SK-N-SH (cell line): ENCODE data around the gene BCLAF3. TPM values are rescaled to one million over a fixed set of nuclear protein-coding genes. Genes with fewer than 3 reads are reported as not detected.
A peak's percentile ranks its signal among the peaks of the same experiment; 100 is the strongest.

Experiments used
- CTCF ChIA-PET: fragments of 300-600, 350-600 bp; formaldehyde crosslinking; extraction: SDS; loops from one replicate; lab custom pipeline; 2021; lab: Yijun Ruan, JAX
- POLR2A ChIA-PET: fragments of 350-600 bp; sonication (Branson Sonifier 250); formaldehyde crosslinking; extraction: SDS; loops from one replicate; lab custom pipeline; 2020; ENCODE audit warnings: antibody characterized with exemption, inconsistent platforms; lab: Yijun Ruan, JAX
- DNase-seq: peaks from one replicate; pipeline ENCODE4 v3.0.0; 2012
- H2AFZ ChIP-seq: fragments of 200-600 bp; sonication (generic); 2 replicates; pipeline ENCODE4 v1.8.1; 2016; ENCODE audit warnings: antibody characterized with exemption, mild to moderate bottlenecking, low read depth
- H3F3A ChIP-seq: fragments of 200-600 bp; sonication (generic); replicated peaks from 2 replicates; pipeline ENCODE3; 2016; ENCODE audit warnings: antibody characterized with exemption, mild to moderate bottlenecking; ENCODE audit not compliant: insufficient read depth
- H3K27ac ChIP-seq, 2 experiments: fragments of 200-500 bp in 1 of 2; fragments of 200-600 bp in 1 of 2; sonication (Bioruptor generic) in 1 of 2; sonication (generic), shearing (Covaris generic) in 1 of 2; 2 replicates each; pipeline versions ENCODE4 v1.5.1 to v1.6.1; 2014 to 2016; ENCODE audit warnings: low read depth in 2 of 2, inconsistent platforms in 1 of 2, low read length in 1 of 2, mild to moderate bottlenecking in 1 of 2, mixed read lengths in 1 of 2
- H3K27me3 ChIP-seq: fragments of 200-600 bp; sonication (generic), shearing (Covaris generic); 2 replicates; pipeline ENCODE4 v1.6.1; 2016; ENCODE audit warnings: mixed run types; ENCODE audit not compliant: insufficient read depth
- H3K36me3 ChIP-seq, 2 experiments: fragments of 200-500 bp in 1 of 2; fragments of 200-600 bp in 1 of 2; sonication (Bioruptor generic) in 1 of 2; sonication (generic) in 1 of 2; replicated peaks in 1 of 2; 2 replicates each; pipeline versions ENCODE3 to v1.5.1; 2014 to 2016; ENCODE audit warnings: low read length in 1 of 2, mild to moderate bottlenecking in 1 of 2; ENCODE audit not compliant: insufficient read depth in 2 of 2, control insufficient read depth in 1 of 2
- H3K4me1 ChIP-seq, 2 experiments: fragments of 200-500 bp in 1 of 2; fragments of 200-600 bp in 1 of 2; sonication (Bioruptor generic) in 1 of 2; sonication (generic), shearing (Covaris generic) in 1 of 2; 2 replicates each; pipeline versions ENCODE4 v1.5.1 to v1.6.1; 2014 to 2016; ENCODE audit warnings: low read depth in 1 of 2, low read length in 1 of 2, mixed run types in 1 of 2; ENCODE audit not compliant: insufficient read depth in 2 of 2, control insufficient read depth in 1 of 2
- H3K4me2 ChIP-seq: fragments of 200-600 bp; sonication (generic), shearing (Covaris generic); 2 replicates; pipeline ENCODE4 v1.6.1; 2017; ENCODE audit warnings: mixed run types
- H3K4me3 ChIP-seq, 2 experiments: fragments of 200-500 bp in 1 of 2; fragments of 200-600 bp in 1 of 2; sonication (Bioruptor generic) in 1 of 2; sonication (generic), shearing (Covaris generic) in 1 of 2; 2 replicates each; pipeline versions ENCODE4 v1.5.1 to v1.8.1; 2014 to 2016; ENCODE audit warnings: low read depth in 2 of 2, inconsistent platforms in 1 of 2, low read length in 1 of 2, mild to moderate bottlenecking in 1 of 2, mixed read lengths in 1 of 2, moderate library complexity in 1 of 2
- H3K79me2 ChIP-seq: fragments of 200-600 bp; sonication (generic); 2 replicates; pipeline ENCODE4 v1.8.1; 2017; ENCODE audit warnings: mild to moderate bottlenecking; ENCODE audit not compliant: insufficient read depth
- H3K9ac ChIP-seq: fragments of 200-600 bp; sonication (generic); 2 replicates; pipeline ENCODE4 v1.6.1; 2017; ENCODE audit warnings: mixed run types
- H3K9me2 ChIP-seq: fragments of 200-600 bp; sonication (generic); 2 replicates; pipeline ENCODE4 v1.6.1; 2017; ENCODE audit warnings: mixed run types
- H3K9me3 ChIP-seq: fragments of 200-600 bp; sonication (generic); 2 replicates; pipeline ENCODE4 v1.6.1; 2017; ENCODE audit warnings: mixed run types, mild to moderate bottlenecking, moderate library complexity
- H4K20me1 ChIP-seq: fragments of 200-600 bp; sonication (generic); 2 replicates; pipeline ENCODE4 v1.6.1; 2017; ENCODE audit warnings: mild to moderate bottlenecking, mixed run types; ENCODE audit not compliant: insufficient read depth
- CHD2 ChIP-seq: fragments of 150-350 bp; IDR thresholded peaks from 2 replicates; pipeline ENCODE4 v1.6.1; 2018; ENCODE audit warnings: low read length; ENCODE audit not compliant: partially characterized antibody
- ELF1 ChIP-seq: IDR thresholded peaks from 2 replicates; pipeline ENCODE4 v1.4.0; 2012
- EP300 ChIP-seq, 2 experiments: IDR thresholded peaks; 2 replicates each; pipeline versions ENCODE4 v1.4.0 to v1.6.1; 2012; ENCODE audit warnings: borderline replicate concordance in 1 of 2, low read depth in 1 of 2, low read length in 1 of 2
- EZH2phosphoT487 ChIP-seq: fragments of 200-600 bp; sonication (generic); IDR thresholded peaks from 2 replicates; pipeline ENCODE4 v1.6.1; 2017; ENCODE audit warnings: low read depth, mixed run types, mild to moderate bottlenecking, antibody characterized with exemption, moderate library complexity, borderline replicate concordance
- FOSL2 ChIP-seq: IDR thresholded peaks from 2 replicates; pipeline ENCODE4 v1.4.0; 2012; ENCODE audit warnings: low read depth, mild to moderate bottlenecking, moderate library complexity, borderline replicate concordance
- FOXJ3 ChIP-seq: sonication (generic); formaldehyde crosslinking; IDR thresholded peaks from 2 replicates; pipeline ENCODE4 v1.5.1; 2020; ENCODE audit warnings: mild to moderate bottlenecking, missing genetic modification reagents
- FOXM1 ChIP-seq: IDR thresholded peaks from 2 replicates; pipeline ENCODE4 v1.4.0; 2012; ENCODE audit warnings: low read depth, mild to moderate bottlenecking
- GABPA ChIP-seq: IDR thresholded peaks from 2 replicates; pipeline ENCODE4 v1.4.0; 2012; ENCODE audit warnings: low read depth, mild to moderate bottlenecking
- GATA2 ChIP-seq: sonication (generic); formaldehyde crosslinking; IDR thresholded peaks from 2 replicates; pipeline ENCODE4 v1.5.0; 2020; ENCODE audit warnings: mild to moderate bottlenecking, missing genetic modification reagents
- JUND ChIP-seq: IDR thresholded peaks from 2 replicates; pipeline ENCODE4 v1.4.0; 2012
- MEF2A ChIP-seq: IDR thresholded peaks from 2 replicates; pipeline ENCODE4 v1.4.0; 2012; ENCODE audit warnings: low read depth, borderline replicate concordance
- NFIC ChIP-seq: IDR thresholded peaks from 2 replicates; pipeline ENCODE4 v1.4.0; 2012; ENCODE audit warnings: borderline replicate concordance
- POLR2AphosphoS5 ChIP-seq: IDR thresholded peaks from 2 replicates; pipeline ENCODE4 v1.6.1; 2012; ENCODE audit warnings: low read depth, low read length
- RAD21 ChIP-seq: IDR thresholded peaks from 2 replicates; pipeline ENCODE4 v1.6.1; 2012; ENCODE audit warnings: mild to moderate bottlenecking, low read length
- RFX5 ChIP-seq: IDR thresholded peaks from 2 replicates; pipeline ENCODE4 v1.6.1; 2012; ENCODE audit warnings: mild to moderate bottlenecking, improper control_type of control experiment, low read length
- TCF12 ChIP-seq: IDR thresholded peaks from 2 replicates; pipeline ENCODE4 v1.4.0; 2012
- WGBS: methylation state at CpG from one replicate; pipeline ENCODE4 v1.1.6; 2017; ENCODE audit warnings: low lambda C conversion rate; 5-methylcytosine and 5-hydroxymethylcytosine counted together
- polyA plus RNA-seq, 3 experiments: library from polyadenylated mRNA; depleted of rRNA; stranded (reverse); fragments of >200 nt; gene quantifications; 2 replicates each; pipeline ENCODE4 v1.2.3, GENCODE V29; 2012
- TF ChIP-seq, protein P1 (sequence below): fragments of 150-350 bp; IDR thresholded peaks from 2 replicates; pipeline ENCODE4 v1.6.1; 2016; ENCODE audit warnings: mild to moderate bottlenecking, low read depth, low read length
- TF ChIP-seq, protein P2 (sequence below): IDR thresholded peaks from 2 replicates; pipeline ENCODE4 v1.6.1; 2012; ENCODE audit warnings: mild to moderate bottlenecking, low read depth, low read length, moderate library complexity
- TF ChIP-seq, protein P3 (sequence below): IDR thresholded peaks from 2 replicates; pipeline ENCODE4 v1.4.0; 2012; ENCODE audit warnings: low read depth
- TF ChIP-seq, protein P4 (sequence below): fragments of 200-600 bp; sonication (generic); IDR thresholded peaks from 2 replicates; pipeline ENCODE4 v1.6.1; 2017; ENCODE audit warnings: antibody characterized with exemption, mild to moderate bottlenecking, moderate library complexity
- TF ChIP-seq, protein P5 (sequence below): IDR thresholded peaks from 2 replicates; pipeline ENCODE4 v1.4.0; 2012; ENCODE audit warnings: low read depth, borderline replicate concordance

The BCLAF3 gene
- polyA plus RNA-seq, 1 of the 3 experiments (the other 2 are of a cell fraction): 1.1 TPM

DNA sequence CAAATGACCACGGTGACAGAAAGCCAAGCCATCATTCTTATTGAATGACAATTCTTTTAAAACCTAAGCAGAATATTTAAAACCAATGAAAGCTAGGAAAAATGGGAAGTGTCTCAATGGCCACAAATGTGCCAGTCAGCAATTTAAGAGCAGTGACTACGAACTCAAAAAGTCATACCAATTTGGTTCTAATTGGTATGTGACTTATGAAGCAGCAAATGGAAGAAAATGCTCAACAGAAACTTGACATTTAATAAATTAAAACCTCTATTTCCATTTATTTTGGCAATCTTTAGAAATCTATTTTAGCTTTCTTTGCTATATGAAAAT, 25.7 kb upstream of the BCLAF3 start:
- WGBS: 32% methylated on average over 2 of the region's 2 CpGs

DNA sequence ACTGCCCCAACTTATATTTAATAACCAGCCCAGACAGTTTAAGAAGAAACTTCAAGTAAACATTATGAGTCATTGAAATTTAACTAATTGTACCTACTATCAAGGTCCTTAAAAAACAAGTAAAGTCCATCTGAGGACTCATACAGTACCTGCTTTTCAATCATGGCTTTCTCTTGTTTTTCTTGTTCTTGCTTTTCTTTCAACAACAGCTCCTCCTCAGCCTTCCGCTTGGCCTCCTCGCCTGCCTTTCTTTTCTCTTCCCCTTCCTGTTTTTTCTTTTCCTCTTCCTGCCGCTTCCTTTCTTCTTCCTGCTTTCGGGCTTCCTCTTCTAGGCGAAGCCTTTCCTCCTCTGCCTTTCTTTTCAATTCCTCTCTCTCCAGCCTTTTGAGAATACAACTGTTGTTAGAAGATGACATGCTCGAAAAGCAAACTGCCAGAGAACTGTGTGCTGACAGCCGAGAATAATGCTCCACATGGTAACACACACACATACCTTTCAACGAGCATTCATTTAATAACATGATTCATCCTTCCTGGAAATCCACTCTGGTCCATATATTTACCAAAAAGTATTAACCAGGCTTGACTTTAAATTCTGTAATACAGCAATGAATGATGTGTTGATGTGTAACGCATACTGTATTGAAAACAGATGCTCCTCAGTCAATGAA, 25.2 kb upstream of the BCLAF3 start:
- ChIA-PET POLR2A (no interaction called here), CTCF (interaction anchor here (1.2 kb wide), 2 partner anchors 16 to 976 kb away, joined by 3 read pairs; no protein-coding TSS in a partner anchor)
- no peak for DNase-seq
- Histone ChIP-seq H4K20me1 (no peaks in the 10 kb centered on the region), H3K4me1 (no peaks in the 10 kb centered on the region), H3K27ac (no peak overlapping the region), H3K9me3 (no peaks in the 10 kb centered on the region), H3K36me3 (no peaks in the 10 kb centered on the region), H2AFZ (no peak overlapping the region), H3F3A (peaks cover 5% of the 10 kb centered on the region), H3K9me2 (no peaks in the 10 kb centered on the region), H3K27me3 (no peaks in the 10 kb centered on the region; the same call in 1 of the 2 replicates), H3K4me3 (no peak overlapping the region), H3K9ac (no peak overlapping the region), H3K4me2 (peak overlapping the region; percentile 24; the same call in 1 of the 2 replicates), H3K79me2 (no peaks in the 10 kb centered on the region)
- WGBS: 30% methylated on average over 9 of the region's 9 CpGs
- TF ChIP-seq, protein P1, sequence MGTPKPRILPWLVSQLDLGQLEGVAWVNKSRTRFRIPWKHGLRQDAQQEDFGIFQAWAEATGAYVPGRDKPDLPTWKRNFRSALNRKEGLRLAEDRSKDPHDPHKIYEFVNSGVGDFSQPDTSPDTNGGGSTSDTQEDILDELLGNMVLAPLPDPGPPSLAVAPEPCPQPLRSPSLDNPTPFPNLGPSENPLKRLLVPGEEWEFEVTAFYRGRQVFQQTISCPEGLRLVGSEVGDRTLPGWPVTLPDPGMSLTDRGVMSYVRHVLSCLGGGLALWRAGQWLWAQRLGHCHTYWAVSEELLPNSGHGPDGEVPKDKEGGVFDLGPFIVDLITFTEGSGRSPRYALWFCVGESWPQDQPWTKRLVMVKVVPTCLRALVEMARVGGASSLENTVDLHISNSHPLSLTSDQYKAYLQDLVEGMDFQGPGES: no peak
- TF ChIP-seq, protein P2, sequence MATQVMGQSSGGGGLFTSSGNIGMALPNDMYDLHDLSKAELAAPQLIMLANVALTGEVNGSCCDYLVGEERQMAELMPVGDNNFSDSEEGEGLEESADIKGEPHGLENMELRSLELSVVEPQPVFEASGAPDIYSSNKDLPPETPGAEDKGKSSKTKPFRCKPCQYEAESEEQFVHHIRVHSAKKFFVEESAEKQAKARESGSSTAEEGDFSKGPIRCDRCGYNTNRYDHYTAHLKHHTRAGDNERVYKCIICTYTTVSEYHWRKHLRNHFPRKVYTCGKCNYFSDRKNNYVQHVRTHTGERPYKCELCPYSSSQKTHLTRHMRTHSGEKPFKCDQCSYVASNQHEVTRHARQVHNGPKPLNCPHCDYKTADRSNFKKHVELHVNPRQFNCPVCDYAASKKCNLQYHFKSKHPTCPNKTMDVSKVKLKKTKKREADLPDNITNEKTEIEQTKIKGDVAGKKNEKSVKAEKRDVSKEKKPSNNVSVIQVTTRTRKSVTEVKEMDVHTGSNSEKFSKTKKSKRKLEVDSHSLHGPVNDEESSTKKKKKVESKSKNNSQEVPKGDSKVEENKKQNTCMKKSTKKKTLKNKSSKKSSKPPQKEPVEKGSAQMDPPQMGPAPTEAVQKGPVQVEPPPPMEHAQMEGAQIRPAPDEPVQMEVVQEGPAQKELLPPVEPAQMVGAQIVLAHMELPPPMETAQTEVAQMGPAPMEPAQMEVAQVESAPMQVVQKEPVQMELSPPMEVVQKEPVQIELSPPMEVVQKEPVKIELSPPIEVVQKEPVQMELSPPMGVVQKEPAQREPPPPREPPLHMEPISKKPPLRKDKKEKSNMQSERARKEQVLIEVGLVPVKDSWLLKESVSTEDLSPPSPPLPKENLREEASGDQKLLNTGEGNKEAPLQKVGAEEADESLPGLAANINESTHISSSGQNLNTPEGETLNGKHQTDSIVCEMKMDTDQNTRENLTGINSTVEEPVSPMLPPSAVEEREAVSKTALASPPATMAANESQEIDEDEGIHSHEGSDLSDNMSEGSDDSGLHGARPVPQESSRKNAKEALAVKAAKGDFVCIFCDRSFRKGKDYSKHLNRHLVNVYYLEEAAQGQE: no peak
- TF ChIP-seq, protein P3, sequence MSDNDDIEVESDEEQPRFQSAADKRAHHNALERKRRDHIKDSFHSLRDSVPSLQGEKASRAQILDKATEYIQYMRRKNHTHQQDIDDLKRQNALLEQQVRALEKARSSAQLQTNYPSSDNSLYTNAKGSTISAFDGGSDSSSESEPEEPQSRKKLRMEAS: 0 out of 2 replicates have a peak, but pooled peaks have one; percentile 20
- TF ChIP-seq, protein P4, sequence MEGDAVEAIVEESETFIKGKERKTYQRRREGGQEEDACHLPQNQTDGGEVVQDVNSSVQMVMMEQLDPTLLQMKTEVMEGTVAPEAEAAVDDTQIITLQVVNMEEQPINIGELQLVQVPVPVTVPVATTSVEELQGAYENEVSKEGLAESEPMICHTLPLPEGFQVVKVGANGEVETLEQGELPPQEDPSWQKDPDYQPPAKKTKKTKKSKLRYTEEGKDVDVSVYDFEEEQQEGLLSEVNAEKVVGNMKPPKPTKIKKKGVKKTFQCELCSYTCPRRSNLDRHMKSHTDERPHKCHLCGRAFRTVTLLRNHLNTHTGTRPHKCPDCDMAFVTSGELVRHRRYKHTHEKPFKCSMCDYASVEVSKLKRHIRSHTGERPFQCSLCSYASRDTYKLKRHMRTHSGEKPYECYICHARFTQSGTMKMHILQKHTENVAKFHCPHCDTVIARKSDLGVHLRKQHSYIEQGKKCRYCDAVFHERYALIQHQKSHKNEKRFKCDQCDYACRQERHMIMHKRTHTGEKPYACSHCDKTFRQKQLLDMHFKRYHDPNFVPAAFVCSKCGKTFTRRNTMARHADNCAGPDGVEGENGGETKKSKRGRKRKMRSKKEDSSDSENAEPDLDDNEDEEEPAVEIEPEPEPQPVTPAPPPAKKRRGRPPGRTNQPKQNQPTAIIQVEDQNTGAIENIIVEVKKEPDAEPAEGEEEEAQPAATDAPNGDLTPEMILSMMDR: no peak
- no peak for TF ChIP-seq FOXJ3
- TF ChIP-seq JUND: peak; percentile 33
- no peak for TF ChIP-seq MEF2A

More for the DNA sequence above, 25.7 kb upstream of the BCLAF3 start:
- no peaks in the 10 kb centered on the region for H3K4me1 ChIP-seq
- H2AFZ ChIP-seq: no peak overlapping the region
- no peaks in the 10 kb centered on the region for H3K9me3 ChIP-seq
- no peaks in the 10 kb centered on the region; the same call in 1 of the 2 replicates for H3K27me3 ChIP-seq
- H3K79me2 ChIP-seq: no peaks in the 10 kb centered on the region
- DNase-seq: no peak
- no peaks in the 10 kb centered on the region for H4K20me1 ChIP-seq
- ChIA-PET POLR2A (no interaction called here), CTCF (interaction anchor here (1.2 kb wide), 2 partner anchors 17 to 977 kb away, joined by 3 read pairs; no protein-coding TSS in a partner anchor)
- H3K9me2 ChIP-seq: no peaks in the 10 kb centered on the region
- no peak overlapping the region for H3K27ac ChIP-seq
- H3K4me3 ChIP-seq: no peak overlapping the region
- no peak overlapping the region for H3K9ac ChIP-seq
- TF ChIP-seq ELF1 (no peak), EZH2phosphoT487 (no peak), TCF12 (no peak), FOXJ3 (no peak), NFIC (no peak), FOXM1 (no peak), POLR2AphosphoS5 (no peak), CHD2 (no peak), GATA2 (no peak), JUND (no peak), FOSL2 (no peak), EP300 (IDR thresholded peaks at IDR 0.05; ENCODE audit: borderline replicate concordance in 1 of 2, low read depth in 1 of 2, low read length in 1 of 2) (no peak), RFX5 (no peak), MEF2A (no peak), RAD21 (no peak), GABPA (no peak)
- TF ChIP-seq, protein P3: no peak
- TF ChIP-seq, protein P1: no peak
- TF ChIP-seq, protein P5, sequence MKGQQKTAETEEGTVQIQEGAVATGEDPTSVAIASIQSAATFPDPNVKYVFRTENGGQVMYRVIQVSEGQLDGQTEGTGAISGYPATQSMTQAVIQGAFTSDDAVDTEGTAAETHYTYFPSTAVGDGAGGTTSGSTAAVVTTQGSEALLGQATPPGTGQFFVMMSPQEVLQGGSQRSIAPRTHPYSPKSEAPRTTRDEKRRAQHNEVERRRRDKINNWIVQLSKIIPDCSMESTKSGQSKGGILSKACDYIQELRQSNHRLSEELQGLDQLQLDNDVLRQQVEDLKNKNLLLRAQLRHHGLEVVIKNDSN: no peak
- peaks cover 5% of the 10 kb centered on the region for H3F3A ChIP-seq
- no peaks in the 10 kb centered on the region for H3K36me3 ChIP-seq
- no peak overlapping the region; the same call in 1 of the 2 replicates for H3K4me2 ChIP-seq
